GM21529 (cell line): Measurements from ENCODE around the gene TAS2R3.
"Not testable (repeated sequence)": the region's sequence is repeated elsewhere in the genome, so short reads cannot be mapped to it uniquely, and the experiment has no call there.

Source experiments
- ATAC-seq: cut with Tn5 transposase; IDR thresholded peaks from one replicate; pipeline ENCODE4 v1.9.1; 2021; ENCODE audit not compliant: unreplicated experiment

Gene TAS2R3

GRCh38 chr7:141763797-141764196 lies at the start of gene TAS2R3:
TSS of gene TAS2R3 (plus strand) at chr7:141764097. CDS start at chr7:141764159, 62 bp downstream.
- no peak for ATAC-seq

- no peak for ATAC-seq
Observed at GRCh38 chr7:141714571-141714970, 49.3 kb upstream of the TAS2R3 start.

GRCh38 chr7:141715018-141715417 lies 48.9 kb upstream of the TAS2R3 start:
- no peak for ATAC-seq

GRCh38 chr7:141715794-141716689 lies 47.9 kb upstream of the TAS2R3 start:
- no peak for ATAC-seq

- ATAC-seq: no peak
Observed at GRCh38 chr7:141717450-141717849, 46.4 kb upstream of the TAS2R3 start.

- ATAC-seq: no peak
Observed at GRCh38 chr7:141722529-141722928, 41.4 kb upstream of the TAS2R3 start.

- ATAC-seq: no peak
Observed at GRCh38 chr7:141729020-141729419, 34.9 kb upstream of the TAS2R3 start.

- no peak for ATAC-seq
Observed at GRCh38 chr7:141731476-141732149, 32.3 kb upstream of the TAS2R3 start.

GRCh38 chr7:141737118-141737835 lies 26.6 kb upstream of the TAS2R3 start:
- ATAC-seq: no peak

- peak; percentile 94 for ATAC-seq
Observed at GRCh38 chr7:141737836-141738591, 25.9 kb upstream of the TAS2R3 start, which contains the start of gene SSBP1. TSS of gene SSBP1 (plus strand) at chr7:141738358. CDS start at chr7:141739167, 809 bp downstream.

GRCh38 chr7:141738592-141739013 lies 25.3 kb upstream of the TAS2R3 start:
- peak; percentile 43 for ATAC-seq

GRCh38 chr7:141739250-141739649 lies 24.6 kb upstream of the TAS2R3 start:
- ATAC-seq: no peak

GRCh38 chr7:141742229-141742628 lies 21.7 kb upstream of the TAS2R3 start:
- ATAC-seq: no peak

GRCh38 chr7:141744131-141744530 lies 19.8 kb upstream of the TAS2R3 start:
- no peak for ATAC-seq

GRCh38 chr7:141748396-141748795 lies 15.5 kb upstream of the TAS2R3 start:
- no peak for ATAC-seq

GRCh38 chr7:141751904-141752303 lies 12.0 kb upstream of the TAS2R3 start:
- ATAC-seq: not testable (repeated sequence)

GRCh38 chr7:141752634-141753033 lies 11.3 kb upstream of the TAS2R3 start:
- ATAC-seq: no peak

- ATAC-seq: no peak
Observed at GRCh38 chr7:141754939-141755338, 9.0 kb upstream of the TAS2R3 start.

- ATAC-seq: not testable (repeated sequence)
Observed at GRCh38 chr7:141770083-141770583, 6.2 kb downstream of the TAS2R3 start.

GRCh38 chr7:141776374-141776773 lies 12.5 kb downstream of the TAS2R3 start, which contains the start of gene TAS2R4:
TSS of gene TAS2R4 (plus strand) at chr7:141776674. CDS start at chr7:141778489, 1,815 bp downstream.
- no peak for ATAC-seq
